Liver (tissue), 3 donors: Measurements from ENCODE around the gene LMX1B.

Source experiments
- CTCF ChIP-seq: fragments of 150-350 bp; IDR thresholded peaks from 2 replicates; pipeline ENCODE4 v1.5.1; 2017; ENCODE audit warnings: improper control_type of control experiment, low read depth, low read length; ENCODE audit not compliant: missing input control
- EGR1 ChIP-seq, 2 donors: IDR thresholded peaks; 2 replicates each; pipeline ENCODE4 v1.6.1; 2016 to 2018; ENCODE audit warnings: antibody characterized with exemption in 2 of 2, low read depth in 2 of 2
- FOXA1 ChIP-seq: IDR thresholded peaks from 2 replicates; pipeline ENCODE4 v1.6.1; 2016; ENCODE audit warnings: antibody characterized with exemption
- JUND ChIP-seq, 2 donors: IDR thresholded peaks; 2 replicates each; pipeline ENCODE4 v1.6.1; 2016; ENCODE audit warnings: antibody characterized with exemption in 2 of 2
- TAF1 ChIP-seq: conservative IDR thresholded peaks from 2 replicates; pipeline ENCODE4 v1.6.1; 2016; ENCODE audit warnings: antibody characterized with exemption, mild to moderate bottlenecking
- YY1 ChIP-seq: IDR thresholded peaks from 2 replicates; pipeline ENCODE4 v1.6.1; 2016; ENCODE audit warnings: antibody characterized with exemption, mild to moderate bottlenecking
- TF ChIP-seq, protein P1 (sequence below): IDR thresholded peaks from 2 replicates; pipeline ENCODE4 v1.6.1; 2016; ENCODE audit warnings: antibody characterized with exemption
- TF ChIP-seq, protein P2 (sequence below): IDR thresholded peaks from 2 replicates; pipeline ENCODE4 v1.6.1; 2016; ENCODE audit warnings: antibody characterized with exemption
- TF ChIP-seq, protein P3 (sequence below): IDR thresholded peaks from 2 replicates; pipeline ENCODE4 v1.6.1; 2016; ENCODE audit warnings: antibody characterized with exemption, mild to moderate bottlenecking
- donor health status: healthy.
- donor health status: healthy.

GRCh38 chr9:126692759-126693427 is 79.2 kb downstream of the LMX1B start:
- TF ChIP-seq CTCF, result no peak
- TF ChIP-seq YY1, result no peak
- TF ChIP-seq, protein P1, sequence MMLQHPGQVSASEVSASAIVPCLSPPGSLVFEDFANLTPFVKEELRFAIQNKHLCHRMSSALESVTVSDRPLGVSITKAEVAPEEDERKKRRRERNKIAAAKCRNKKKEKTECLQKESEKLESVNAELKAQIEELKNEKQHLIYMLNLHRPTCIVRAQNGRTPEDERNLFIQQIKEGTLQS, result no peak
- TF ChIP-seq, protein P2, sequence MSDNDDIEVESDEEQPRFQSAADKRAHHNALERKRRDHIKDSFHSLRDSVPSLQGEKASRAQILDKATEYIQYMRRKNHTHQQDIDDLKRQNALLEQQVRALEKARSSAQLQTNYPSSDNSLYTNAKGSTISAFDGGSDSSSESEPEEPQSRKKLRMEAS, result no peak
- no peak for TF ChIP-seq EGR1 (IDR thresholded peaks at IDR 0.05; ENCODE audit: low read depth in 2 of 2)
- TF ChIP-seq, protein P3, sequence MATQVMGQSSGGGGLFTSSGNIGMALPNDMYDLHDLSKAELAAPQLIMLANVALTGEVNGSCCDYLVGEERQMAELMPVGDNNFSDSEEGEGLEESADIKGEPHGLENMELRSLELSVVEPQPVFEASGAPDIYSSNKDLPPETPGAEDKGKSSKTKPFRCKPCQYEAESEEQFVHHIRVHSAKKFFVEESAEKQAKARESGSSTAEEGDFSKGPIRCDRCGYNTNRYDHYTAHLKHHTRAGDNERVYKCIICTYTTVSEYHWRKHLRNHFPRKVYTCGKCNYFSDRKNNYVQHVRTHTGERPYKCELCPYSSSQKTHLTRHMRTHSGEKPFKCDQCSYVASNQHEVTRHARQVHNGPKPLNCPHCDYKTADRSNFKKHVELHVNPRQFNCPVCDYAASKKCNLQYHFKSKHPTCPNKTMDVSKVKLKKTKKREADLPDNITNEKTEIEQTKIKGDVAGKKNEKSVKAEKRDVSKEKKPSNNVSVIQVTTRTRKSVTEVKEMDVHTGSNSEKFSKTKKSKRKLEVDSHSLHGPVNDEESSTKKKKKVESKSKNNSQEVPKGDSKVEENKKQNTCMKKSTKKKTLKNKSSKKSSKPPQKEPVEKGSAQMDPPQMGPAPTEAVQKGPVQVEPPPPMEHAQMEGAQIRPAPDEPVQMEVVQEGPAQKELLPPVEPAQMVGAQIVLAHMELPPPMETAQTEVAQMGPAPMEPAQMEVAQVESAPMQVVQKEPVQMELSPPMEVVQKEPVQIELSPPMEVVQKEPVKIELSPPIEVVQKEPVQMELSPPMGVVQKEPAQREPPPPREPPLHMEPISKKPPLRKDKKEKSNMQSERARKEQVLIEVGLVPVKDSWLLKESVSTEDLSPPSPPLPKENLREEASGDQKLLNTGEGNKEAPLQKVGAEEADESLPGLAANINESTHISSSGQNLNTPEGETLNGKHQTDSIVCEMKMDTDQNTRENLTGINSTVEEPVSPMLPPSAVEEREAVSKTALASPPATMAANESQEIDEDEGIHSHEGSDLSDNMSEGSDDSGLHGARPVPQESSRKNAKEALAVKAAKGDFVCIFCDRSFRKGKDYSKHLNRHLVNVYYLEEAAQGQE, result no peak
- TF ChIP-seq JUND (IDR thresholded peaks at IDR 0.05), result no peak
- no peak for TF ChIP-seq TAF1
- TF ChIP-seq FOXA1, result no peak
